ENCODE measurements around the gene TRIM40. TPM values are rescaled to one million over a fixed set of nuclear protein-coding genes. Genes with fewer than 3 reads are reported as not detected.
"Not testable (repeated sequence)": the region's sequence is repeated elsewhere in the genome, so short reads cannot be mapped to it uniquely, and the experiment has no call there.

Gene TRIM40
- total RNA-seq, 1 donor from 2014 or later: not detected

DNA sequence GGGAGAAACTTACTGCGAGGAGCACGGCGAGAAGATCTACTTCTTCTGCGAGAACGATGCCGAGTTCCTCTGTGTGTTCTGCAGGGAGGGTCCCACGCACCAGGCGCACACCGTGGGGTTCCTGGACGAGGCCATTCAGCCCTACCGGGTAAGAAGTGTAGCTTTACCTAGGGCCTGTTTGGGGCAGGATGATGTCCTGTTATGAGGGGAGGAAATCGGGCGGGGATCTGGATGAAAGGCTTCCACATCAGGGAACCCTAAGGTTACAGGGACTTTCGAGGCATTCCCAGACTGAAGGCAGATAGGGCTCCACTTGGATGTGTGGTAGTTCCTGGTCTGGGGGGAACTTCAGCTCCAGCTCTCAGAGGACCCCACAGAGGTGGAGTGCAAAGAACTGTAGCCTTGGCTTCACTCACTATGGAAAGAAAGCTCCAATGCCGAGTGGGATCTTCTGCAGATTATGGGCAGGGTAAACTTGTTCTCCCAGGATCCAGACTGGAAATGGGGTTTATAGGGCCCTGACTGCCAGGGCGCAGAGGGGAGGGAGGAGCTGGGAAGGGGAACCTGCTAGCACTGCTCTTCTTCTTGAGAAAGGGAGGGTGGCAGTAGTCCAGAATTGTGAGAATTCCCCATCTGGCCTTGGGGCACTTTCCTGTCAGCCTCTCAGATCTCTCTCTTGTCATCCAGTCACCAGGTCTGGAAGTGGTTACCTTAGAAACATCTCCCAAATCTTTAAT, 28.1 kb downstream of the TRIM40 start:
- no peak overlapping the region for H3K4me3 ChIP-seq
- no peaks in the 10 kb centered on the region for H3K9me3 ChIP-seq
- DNase-seq (ENCODE audit: extremely low spot score in 2 of 2): no peak
- intact Hi-C loops (cut with DNase I): no loop called here
- no peak overlapping the region for H3K27ac ChIP-seq
- no peaks in the 10 kb centered on the region for H3K36me3 ChIP-seq
- H3K27me3 ChIP-seq: no peaks in the 10 kb centered on the region
- no peaks in the 10 kb centered on the region for H3K4me1 ChIP-seq
- TF ChIP-seq POLR2A (IDR thresholded peaks at IDR 0.05) (no peak), POLR2AphosphoS5 (IDR thresholded peaks at IDR 0.05; ENCODE audit: insufficient read depth in 1 of 2, low read depth in 1 of 2) (no peak)
- TF ChIP-seq, protein P1, sequence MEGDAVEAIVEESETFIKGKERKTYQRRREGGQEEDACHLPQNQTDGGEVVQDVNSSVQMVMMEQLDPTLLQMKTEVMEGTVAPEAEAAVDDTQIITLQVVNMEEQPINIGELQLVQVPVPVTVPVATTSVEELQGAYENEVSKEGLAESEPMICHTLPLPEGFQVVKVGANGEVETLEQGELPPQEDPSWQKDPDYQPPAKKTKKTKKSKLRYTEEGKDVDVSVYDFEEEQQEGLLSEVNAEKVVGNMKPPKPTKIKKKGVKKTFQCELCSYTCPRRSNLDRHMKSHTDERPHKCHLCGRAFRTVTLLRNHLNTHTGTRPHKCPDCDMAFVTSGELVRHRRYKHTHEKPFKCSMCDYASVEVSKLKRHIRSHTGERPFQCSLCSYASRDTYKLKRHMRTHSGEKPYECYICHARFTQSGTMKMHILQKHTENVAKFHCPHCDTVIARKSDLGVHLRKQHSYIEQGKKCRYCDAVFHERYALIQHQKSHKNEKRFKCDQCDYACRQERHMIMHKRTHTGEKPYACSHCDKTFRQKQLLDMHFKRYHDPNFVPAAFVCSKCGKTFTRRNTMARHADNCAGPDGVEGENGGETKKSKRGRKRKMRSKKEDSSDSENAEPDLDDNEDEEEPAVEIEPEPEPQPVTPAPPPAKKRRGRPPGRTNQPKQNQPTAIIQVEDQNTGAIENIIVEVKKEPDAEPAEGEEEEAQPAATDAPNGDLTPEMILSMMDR (IDR thresholded peaks at IDR 0.05): no peak

DNA sequence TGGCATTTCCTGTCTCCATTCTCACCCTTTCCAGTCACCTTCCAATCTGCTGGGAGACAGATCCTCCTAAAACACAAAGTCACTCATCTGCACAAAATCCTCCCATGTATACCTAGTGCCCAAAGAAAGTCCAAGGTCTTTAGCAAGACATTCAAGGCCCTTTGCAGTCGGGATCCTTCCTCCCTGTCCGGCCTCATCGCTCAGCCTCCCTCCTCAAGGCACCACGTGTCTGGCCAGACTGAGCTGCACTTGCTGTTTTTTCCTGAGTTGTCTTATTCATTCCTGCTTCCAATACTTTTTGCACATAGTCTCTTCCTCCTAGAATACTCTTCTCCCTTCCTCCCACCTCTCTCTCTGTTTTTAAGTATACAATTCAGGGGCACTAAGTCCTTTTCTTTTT, 28.8 kb downstream of the TRIM40 start:
- H3K36me3 ChIP-seq: no peaks in the 10 kb centered on the region
- DNase-seq (ENCODE audit: extremely low spot score in 2 of 2): no peak
- no peak for TF ChIP-seq POLR2AphosphoS5 (IDR thresholded peaks at IDR 0.05; ENCODE audit: insufficient read depth in 1 of 2, low read depth in 1 of 2)
- TF ChIP-seq, protein P1 (IDR thresholded peaks at IDR 0.05): no peak
- no peak for TF ChIP-seq POLR2A (IDR thresholded peaks at IDR 0.05)
- H3K27ac ChIP-seq: no peak overlapping the region
- no peak overlapping the region for H3K4me3 ChIP-seq
- H3K27me3 ChIP-seq: no peaks in the 10 kb centered on the region
- H3K9me3 ChIP-seq: no peaks in the 10 kb centered on the region
- intact Hi-C loops (cut with DNase I): loop anchor here (5.0 kb wide), 1 partner anchor 1377 kb away; no protein-coding TSS in a partner anchor
- H3K4me1 ChIP-seq: no peaks in the 10 kb centered on the region

DNA sequence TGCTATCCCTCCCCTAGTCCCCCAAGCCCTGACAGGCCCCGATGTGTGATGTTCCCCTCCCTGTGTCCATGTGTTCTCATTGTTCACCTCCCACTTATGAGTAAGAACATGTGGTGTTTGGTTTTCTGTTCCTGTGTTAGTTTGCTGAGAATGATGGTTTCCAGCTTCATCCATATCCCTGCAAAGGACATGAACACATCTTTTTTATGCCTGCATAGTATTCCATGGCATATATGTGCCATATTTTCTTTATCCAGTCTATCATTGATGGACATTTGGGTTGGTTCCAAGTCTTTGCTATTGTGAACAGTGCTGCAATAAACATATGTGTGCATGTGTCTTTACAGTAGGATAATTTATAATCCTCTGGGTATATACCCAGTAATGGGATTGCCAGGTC, 29.3 kb downstream of the TRIM40 start:
- not testable (repeated sequence) for H3K27me3 ChIP-seq; DNase-seq (ENCODE audit: extremely low spot score in 2 of 2)
- intact Hi-C loops (cut with DNase I): loop anchor here (5.0 kb wide), 1 partner anchor 1378 kb away; no protein-coding TSS in a partner anchor

DNA sequence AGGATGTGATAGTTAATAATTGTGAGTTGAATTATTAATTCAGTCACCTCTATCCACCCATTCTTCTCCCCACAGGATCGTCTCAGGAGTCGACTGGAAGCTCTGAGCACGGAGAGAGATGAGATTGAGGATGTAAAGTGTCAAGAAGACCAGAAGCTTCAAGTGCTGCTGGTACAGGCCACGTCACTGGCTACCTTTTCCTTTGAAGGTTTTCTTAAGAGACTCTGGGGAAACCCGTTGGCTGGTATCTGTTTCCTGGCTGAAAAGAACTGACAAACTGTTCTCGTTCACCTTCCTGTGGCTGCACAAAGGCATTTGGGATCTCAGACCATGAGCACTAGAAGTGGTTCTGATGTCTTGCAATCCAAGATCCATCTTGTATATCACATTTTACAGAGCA, 31.2 kb downstream of the TRIM40 start:
- H3K27ac ChIP-seq: no peak overlapping the region
- H3K27me3 ChIP-seq: peaks cover 8% of the 10 kb centered on the region
- TF ChIP-seq POLR2A (IDR thresholded peaks at IDR 0.05) (no peak), POLR2AphosphoS5 (IDR thresholded peaks at IDR 0.05; ENCODE audit: insufficient read depth in 1 of 2, low read depth in 1 of 2) (no peak)
- TF ChIP-seq, protein P1 (IDR thresholded peaks at IDR 0.05): no peak

More for the DNA sequence above, 29.3 kb downstream of the TRIM40 start:
- not testable (repeated sequence) for H3K36me3 ChIP-seq, H3K4me3 ChIP-seq, H3K9me3 ChIP-seq, H3K4me1 ChIP-seq, H3K27ac ChIP-seq

DNA sequence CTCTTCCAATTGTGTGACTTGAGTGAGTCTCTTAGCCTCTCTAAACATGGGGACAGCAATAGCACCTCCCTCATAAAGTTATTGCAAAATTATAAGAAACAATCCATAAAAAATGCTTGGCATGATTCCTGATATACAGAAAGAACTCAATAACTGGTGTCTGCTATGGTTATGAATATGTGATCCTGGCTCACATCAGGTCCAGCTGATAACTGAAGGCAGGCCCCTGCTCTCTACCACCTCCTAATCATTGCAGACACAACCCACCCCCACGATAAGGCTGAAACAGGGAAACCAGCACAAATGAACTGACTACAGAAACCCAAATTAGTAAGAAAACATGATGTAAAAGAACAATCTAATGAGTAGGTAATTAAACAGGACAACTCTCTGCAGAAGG, 32.8 kb downstream of the TRIM40 start:
- peaks cover 9% of the 10 kb centered on the region for H3K4me1 ChIP-seq
- H3K27ac ChIP-seq: no peak overlapping the region
- H3K27me3 ChIP-seq: peaks cover 8% of the 10 kb centered on the region
- DNase-seq (ENCODE audit: extremely low spot score in 2 of 2): no peak
- intact Hi-C loops (cut with DNase I): loop anchor here (5.0 kb wide), 1 partner anchor 1381 kb away; no protein-coding TSS in a partner anchor
- H3K4me3 ChIP-seq: no peak overlapping the region
- TF ChIP-seq POLR2A (IDR thresholded peaks at IDR 0.05) (no peak), POLR2AphosphoS5 (IDR thresholded peaks at IDR 0.05; ENCODE audit: insufficient read depth in 1 of 2, low read depth in 1 of 2) (no peak)
- TF ChIP-seq, protein P1 (IDR thresholded peaks at IDR 0.05): no peak
- no peaks in the 10 kb centered on the region for H3K9me3 ChIP-seq
- H3K36me3 ChIP-seq: no peaks in the 10 kb centered on the region

More for the DNA sequence above, 31.2 kb downstream of the TRIM40 start:
- Histone ChIP-seq H3K4me1 (peaks cover 5% of the 10 kb centered on the region), H3K36me3 (no peaks in the 10 kb centered on the region), H3K4me3 (no peak overlapping the region), H3K9me3 (no peaks in the 10 kb centered on the region)
- intact Hi-C loops (cut with DNase I): loop anchor here (5.0 kb wide), 1 partner anchor 1380 kb away; no protein-coding TSS in a partner anchor
- no peak for DNase-seq (ENCODE audit: extremely low spot score in 2 of 2)

Data from vagina (tissue), 2 donors.